Activated CD8-positive, alpha-beta memory T cell treated with anti-CD3 and anti-CD28 coated beads for 36 hours (primary cell): ENCODE measurements around the gene MED9. TPM values are rescaled to one million over a fixed set of nuclear protein-coding genes. Genes with fewer than 3 reads are reported as not detected.
"Not testable (repeated sequence)": the region's sequence is repeated elsewhere in the genome, so short reads cannot be mapped to it uniquely, and the experiment has no call there.

ENCODE experiments used
- CTCF ChIA-PET: fragments of 350-600 bp; sonication (Branson Sonifier 250); formaldehyde crosslinking; loops from one replicate; lab custom pipeline; 2021; ENCODE audit warnings: antibody characterized with exemption; lab: Charles Lee
- POLR2A ChIA-PET: fragments of 350-600 bp; sonication (Branson Sonifier 250); formaldehyde crosslinking; loops from one replicate; lab custom pipeline; 2021; ENCODE audit warnings: antibody characterized with exemption; lab: Charles Lee
- total RNA-seq, 2 experiments: library from RNA; stranded (reverse); gene quantifications; one replicate each; pipeline ENCODE4 v1.2.3, GENCODE V29; 2021

Gene MED9, protein sequence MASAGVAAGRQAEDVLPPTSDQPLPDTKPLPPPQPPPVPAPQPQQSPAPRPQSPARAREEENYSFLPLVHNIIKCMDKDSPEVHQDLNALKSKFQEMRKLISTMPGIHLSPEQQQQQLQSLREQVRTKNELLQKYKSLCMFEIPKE
- 10 to 100 TPM; 14.2 to 16.0 TPM for total RNA-seq

GRCh38 chr17:17476865-17477467, at the start of gene MED9:
Gene MED9, plus strand, starts transcription at chr17:17477000. Its CDS starts 42 bp downstream, at chr17:17477042.
- POLR2A ChIA-PET: no interaction called here
- CTCF ChIA-PET: interaction anchor here (0.6 kb wide), 1 partner anchor 20 kb away, joined by 3 read pairs; no protein-coding TSS in a partner anchor

DNA sequence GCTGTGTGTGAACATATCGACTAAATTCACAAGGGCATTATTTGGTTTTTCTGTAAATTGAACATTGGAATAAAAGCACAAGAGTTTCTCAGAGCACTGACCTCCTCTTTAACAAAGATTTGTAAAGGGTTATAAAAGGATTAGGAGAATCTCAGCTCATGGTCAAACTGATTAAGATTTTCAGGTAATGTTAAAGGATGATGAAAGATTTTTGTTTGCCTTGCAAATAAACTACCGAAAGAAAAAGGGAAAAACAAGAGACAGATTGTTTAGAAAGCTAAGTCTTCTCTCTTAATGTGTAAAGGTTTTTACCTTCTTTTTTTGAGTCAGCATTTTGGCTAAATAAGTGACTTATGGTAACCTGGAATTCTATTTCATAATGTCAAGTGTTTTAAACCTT, 47.6 kb upstream of the MED9 start:
- CTCF ChIA-PET: no interaction called here
- POLR2A ChIA-PET: no interaction called here

GRCh38 chr17:17430924-17431323, 45.9 kb upstream of the MED9 start:
- POLR2A ChIA-PET, CTCF ChIA-PET: not testable (repeated sequence)

GRCh38 chr17:17431605-17432004, 45.2 kb upstream of the MED9 start:
- ChIA-PET CTCF (interaction anchor here (1.0 kb wide), 1 partner anchor 75 kb away, joined by 4 read pairs; no protein-coding TSS in a partner anchor), POLR2A (no interaction called here)

GRCh38 chr17:17433000-17433703, 43.6 kb upstream of the MED9 start:
- CTCF ChIA-PET: interaction anchor here (1.5 kb wide), 1 partner anchor 41 kb away, joined by 3 read pairs; no protein-coding TSS in a partner anchor
- POLR2A ChIA-PET: no interaction called here

DNA sequence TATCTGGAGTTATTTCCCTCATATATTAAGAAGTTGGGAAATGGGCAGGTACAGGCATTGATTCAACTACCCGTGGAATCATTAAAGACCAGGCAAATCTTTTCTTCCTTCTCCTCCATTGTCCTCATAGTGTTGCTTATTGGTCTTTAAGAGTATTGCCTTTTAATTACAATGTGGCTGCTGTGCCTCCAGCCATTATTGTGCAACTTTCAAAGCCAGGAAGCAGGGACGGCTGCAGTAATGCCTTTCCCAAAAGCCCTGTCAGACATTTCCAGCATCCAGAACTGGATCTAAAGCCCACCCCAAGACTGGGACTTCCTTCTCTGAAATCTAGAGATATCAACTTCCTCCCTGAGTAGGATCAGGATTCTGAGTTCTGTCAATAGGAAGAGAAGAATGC, 42.3 kb upstream of the MED9 start:
- ChIA-PET CTCF (interaction anchor here (1.5 to 2.2 kb wide), 2 partner anchors 43 to 80 kb away, joined by 3 to 10 read pairs; no protein-coding TSS in a partner anchor), POLR2A (no interaction called here)

- CTCF ChIA-PET: interaction anchor here (2.2 kb wide), 1 partner anchor 80 kb away, joined by 10 read pairs; no protein-coding TSS in a partner anchor
- POLR2A ChIA-PET: no interaction called here
These were observed 41.5 kb upstream of the MED9 start for GRCh38 chr17:17435323-17435722.

- POLR2A ChIA-PET: no interaction called here
- CTCF ChIA-PET: interaction anchor here (1.2 kb wide), 1 partner anchor 13 kb away, joined by 3 read pairs; no protein-coding TSS in a partner anchor
These were observed 39.3 kb upstream of the MED9 start for GRCh38 chr17:17437461-17437860.

DNA sequence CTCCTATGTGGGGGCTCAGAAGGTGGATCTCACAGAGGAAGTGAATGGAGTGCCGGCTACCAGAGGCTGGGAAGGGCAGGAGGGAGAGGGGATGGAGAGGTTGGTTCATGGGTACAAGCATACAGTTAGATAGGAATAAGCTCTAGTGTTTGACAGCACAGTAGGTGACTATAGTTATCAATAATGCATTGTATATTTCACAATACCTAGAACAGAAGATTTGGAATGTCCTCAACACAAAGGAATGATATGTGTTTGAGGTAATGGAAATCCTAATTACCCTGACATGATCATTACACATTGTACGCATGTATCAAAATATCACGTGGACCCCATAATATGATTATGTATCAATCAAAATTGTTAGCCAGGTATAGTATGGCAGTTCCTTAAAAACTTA, 38.9 kb upstream of the MED9 start:
- ChIA-PET CTCF (interaction anchor here (1.2 kb wide), 1 partner anchor 13 kb away, joined by 3 read pairs; no protein-coding TSS in a partner anchor), POLR2A (no interaction called here)

DNA sequence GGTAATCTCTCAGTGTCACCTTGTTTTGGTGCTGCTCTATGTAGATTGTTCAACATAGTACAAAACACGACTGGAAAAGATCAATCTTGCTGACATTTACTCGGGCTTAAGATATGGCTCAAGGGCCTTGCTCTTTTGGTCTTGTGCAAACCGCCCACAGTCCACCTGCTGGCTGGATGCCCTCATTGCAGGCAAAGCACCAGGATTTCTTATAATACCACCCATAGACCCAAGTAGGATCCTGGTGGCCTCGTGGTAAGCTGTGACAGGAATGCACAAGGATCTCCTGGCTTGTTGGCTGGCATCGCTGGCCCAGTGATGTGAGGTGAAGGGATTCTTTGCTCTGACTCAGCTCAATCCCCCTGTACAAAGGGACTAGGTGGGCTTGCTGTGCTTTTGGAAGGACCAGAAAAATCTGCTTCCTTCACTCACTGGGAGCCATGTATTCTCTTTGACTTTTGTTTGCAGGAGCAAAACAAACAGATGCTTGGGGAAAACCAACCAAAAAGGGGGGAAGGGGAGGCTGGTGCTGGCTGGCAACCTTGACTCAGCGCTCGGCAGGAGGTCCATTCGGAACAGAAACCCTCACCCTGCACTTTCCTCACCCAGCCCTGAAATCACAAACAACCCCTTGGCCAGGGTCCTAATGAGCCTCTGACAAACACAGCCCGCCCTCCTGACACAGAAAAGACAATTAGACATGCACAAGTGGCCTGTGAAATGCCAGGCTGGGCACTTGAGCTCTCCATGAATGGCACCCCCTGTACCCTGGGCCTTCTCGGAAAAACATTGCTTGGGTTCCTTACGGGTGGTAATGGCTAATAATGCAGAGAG, 36.6 kb upstream of the MED9 start:
- ChIA-PET POLR2A (no interaction called here), CTCF (interaction anchor here (0.6 to 1.6 kb wide), 3 partner anchors 57 to 200 kb away, joined by 3 to 13 read pairs (median 3); no protein-coding TSS in a partner anchor)

DNA sequence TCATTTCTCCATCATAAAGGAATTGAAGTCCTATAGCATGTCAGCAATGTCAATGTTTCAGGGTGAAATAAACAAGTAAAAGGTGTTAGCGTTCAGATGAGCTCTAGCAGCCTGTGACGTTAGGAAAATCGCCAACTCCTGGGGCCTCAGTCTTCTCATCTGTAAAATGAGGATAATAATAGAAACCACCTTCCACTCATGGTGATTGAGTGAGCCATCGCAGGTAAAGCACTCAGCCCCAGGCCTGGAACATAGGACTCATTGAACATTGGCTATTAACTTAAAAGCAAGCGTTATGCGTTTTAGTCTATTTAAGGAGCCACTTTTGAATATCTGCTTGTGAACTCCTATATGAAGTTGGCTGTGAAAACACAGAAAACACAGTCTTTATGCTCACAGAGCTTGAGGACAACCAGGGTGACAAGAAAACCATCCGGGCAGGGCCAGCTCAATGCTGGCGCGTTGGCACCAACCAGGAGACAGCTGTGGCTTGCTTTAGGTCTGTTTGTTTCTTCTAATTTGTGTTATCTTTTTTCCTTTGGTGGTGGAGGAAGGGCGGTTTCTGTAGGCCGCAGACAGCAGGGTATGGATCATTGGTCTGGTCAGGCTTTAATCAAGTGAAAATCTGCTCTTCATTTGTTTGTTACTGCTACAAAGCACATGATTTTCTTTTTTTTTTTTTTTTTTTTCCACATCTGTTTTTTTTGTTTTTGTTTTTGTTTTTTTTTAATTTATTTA, 35.7 kb upstream of the MED9 start:
- ChIA-PET POLR2A (no interaction called here), CTCF (interaction anchor here (1.4 to 1.6 kb wide), 2 partner anchors 56 to 85 kb away, joined by 3 to 13 read pairs; no protein-coding TSS in a partner anchor)

GRCh38 chr17:17443173-17443572, 33.6 kb upstream of the MED9 start:
- POLR2A ChIA-PET: no interaction called here
- CTCF ChIA-PET: interaction anchor here (0.6 kb wide), 1 partner anchor 198 kb away, joined by 3 read pairs; no protein-coding TSS in a partner anchor

- POLR2A ChIA-PET: no interaction called here
- CTCF ChIA-PET: no interaction called here
These were observed 31.4 kb upstream of the MED9 start for GRCh38 chr17:17445296-17445924.

- CTCF ChIA-PET: no interaction called here
These were observed 30.7 kb upstream of the MED9 start for GRCh38 chr17:17445925-17446665.

GRCh38 chr17:17446666-17447155, 30.1 kb upstream of the MED9 start:
- ChIA-PET POLR2A (no interaction called here), CTCF (no interaction called here)

More at GRCh38 chr17:17445925-17446665, 30.7 kb upstream of the MED9 start:
- POLR2A ChIA-PET: no interaction called here

DNA sequence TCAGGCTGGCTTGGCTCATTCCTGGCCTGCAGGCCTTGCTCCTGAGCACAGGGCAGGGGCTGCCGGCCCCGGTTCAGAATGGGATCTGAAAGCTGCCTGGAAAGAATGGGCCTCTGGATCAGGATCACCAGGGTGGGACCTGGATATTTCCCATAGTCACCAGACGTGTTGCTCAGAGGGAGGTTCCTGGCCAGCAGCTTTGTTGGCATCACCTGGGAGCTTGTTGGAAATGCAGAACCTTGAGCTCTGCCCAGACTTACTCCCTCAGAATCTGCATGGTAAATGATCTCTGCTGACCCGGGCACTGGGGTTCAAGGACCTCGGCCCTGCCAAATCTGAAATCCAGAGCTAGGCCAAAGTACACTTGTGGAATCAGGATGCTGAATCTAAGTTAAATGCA, 29.5 kb upstream of the MED9 start:
- ChIA-PET CTCF (no interaction called here), POLR2A (no interaction called here)

DNA sequence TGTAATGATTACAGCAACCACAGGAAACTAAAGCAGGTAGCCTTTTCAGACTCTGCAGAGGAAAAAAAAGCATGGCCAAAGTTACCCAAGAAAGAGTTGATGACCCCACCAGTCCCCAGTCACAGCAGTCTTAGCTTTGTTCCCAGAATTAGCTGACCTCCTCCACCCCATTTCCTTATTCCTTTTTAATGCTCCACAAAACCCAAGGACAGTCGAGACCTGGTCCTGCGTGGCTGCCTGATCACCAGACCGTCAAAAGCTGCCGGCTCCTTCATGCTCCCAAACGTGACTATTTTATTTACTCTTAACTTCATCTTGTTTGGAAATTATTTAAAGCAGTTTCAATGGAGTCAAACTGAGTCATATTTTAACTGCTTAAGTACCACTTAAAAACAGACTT, 28.7 kb upstream of the MED9 start:
- CTCF ChIA-PET: no interaction called here
- POLR2A ChIA-PET: no interaction called here
